ENCODE measurements around the gene DLGAP4. TPM values are rescaled to one million over a fixed set of nuclear protein-coding genes. Genes with fewer than 3 reads are reported as not detected.

DLGAP4 gene
- total and polyA plus RNA-seq, 10 of the 15 experiments (the other 5 are each of a cell fraction or from before 2014, with no cell fraction given) = 0.42 to 43.3 (median 19.0) TPM

- ChIA-PET POLR2A (no interaction called here), RAD21 (ENCODE audit: unreplicated experiment) (no interaction called here), SMC1A (ENCODE audit: uncharacterized antibody, unreplicated experiment) (no interaction called here), CTCF (interaction anchor here (1.2 kb wide), 1 partner anchor 22 kb away, joined by 3 read pairs; no protein-coding TSS in a partner anchor)
- H3K9ac ChIP-seq (ENCODE audit: control insufficient read depth, insufficient read depth, low read length) = no peak overlapping the region
- H3K36me3 ChIP-seq (ENCODE audit: control insufficient read depth in 2 of 2, insufficient read depth in 2 of 2, low read length in 1 of 2) = no peaks in the 10 kb centered on the region
- no peak overlapping the region for H3K4me3 ChIP-seq
- ATAC-seq (no peak), FAIRE-seq (no peak), DNase-seq (ENCODE audit: low read depth, low spot score) (no peak)
- no peaks in the 10 kb centered on the region for H3K9me3 ChIP-seq (replicated peaks; ENCODE audit: control insufficient read depth, insufficient read depth, low read length)
- no peak overlapping the region for H2AFZ ChIP-seq (ENCODE audit: control insufficient read depth, low read depth, low read length)
- intact Hi-C loops (cut with micrococcal nuclease; ENCODE audit: unreplicated experiment) (no loop called here), in situ Hi-C loops (cut with MboI) (no loop called here)
- BruUV-seq (replicated peaks) = no TSS peak
- H3K4me2 ChIP-seq (ENCODE audit: control insufficient read depth, insufficient read depth) = no peak overlapping the region
- no peaks in the 10 kb centered on the region; the same call in 1 of the 2 replicates for H3K4me1 ChIP-seq (ENCODE audit: control insufficient read depth, insufficient read depth, low read length)
- no peak overlapping the region for H3K27ac ChIP-seq (ENCODE audit: control insufficient read depth, insufficient read depth)
- no peaks in the 10 kb centered on the region for H3K79me2 ChIP-seq (ENCODE audit: control insufficient read depth, insufficient read depth, low read length)
- H3K27me3 ChIP-seq (replicated peaks in 1 of 2; ENCODE audit: control insufficient read depth in 2 of 2, insufficient read depth in 2 of 2, low read length in 1 of 2) = no peaks in the 10 kb centered on the region
- H4K20me1 ChIP-seq (ENCODE audit: control insufficient read depth, insufficient read depth) = no peaks in the 10 kb centered on the region
- TF ChIP-seq SMAD1 (IDR thresholded peaks at IDR 0.05; ENCODE audit: low read depth, partially characterized antibody) (no peak), BCL11A (IDR thresholded peaks at IDR 0.05; ENCODE audit: low read depth, low read length) (no peak), ZZZ3 (IDR thresholded peaks at IDR 0.05; ENCODE audit: control insufficient read depth, insufficient read length, low read depth) (no peak), RFX5 (IDR thresholded peaks at IDR 0.05; ENCODE audit: low read depth, low read length) (no peak), NR2C1 (IDR thresholded peaks at IDR 0.05) (no peak), SP1 (IDR thresholded peaks at IDR 0.05; ENCODE audit: low read depth, low read length) (no peak), FOXM1 (IDR thresholded peaks at IDR 0.05; ENCODE audit: low read depth, low read length) (no peak)
- WGBS (ENCODE audit: insufficient coverage, insufficient replicate concordance, low lambda C conversion rate, missing lambda C conversion rate) = 53% methylated on average over 19 of the region's 23 CpGs
These were observed 242.8 kb downstream of the DLGAP4 start for GRCh38 chr20:36548704-36549627.

GRCh38 chr20:36549628-36549941 lies 243.4 kb downstream of the DLGAP4 start:
- FAIRE-seq = no peak
- H3K9me3 ChIP-seq (replicated peaks; ENCODE audit: control insufficient read depth, insufficient read depth, low read length) = no peaks in the 10 kb centered on the region
- BruUV-seq (replicated peaks) = no TSS peak
- ChIA-PET POLR2A (no interaction called here), RAD21 (ENCODE audit: unreplicated experiment) (no interaction called here), SMC1A (ENCODE audit: uncharacterized antibody, unreplicated experiment) (no interaction called here), CTCF (no interaction called here)
- H4K20me1 ChIP-seq (ENCODE audit: control insufficient read depth, insufficient read depth) = no peaks in the 10 kb centered on the region
- H3K4me2 ChIP-seq (ENCODE audit: control insufficient read depth, insufficient read depth) = no peak overlapping the region
- DNase-seq (ENCODE audit: low read depth, low spot score) = no peak
- in situ Hi-C loops (cut with MboI) (no loop called here), intact Hi-C loops (cut with micrococcal nuclease; ENCODE audit: unreplicated experiment) (no loop called here)
- no peak for ATAC-seq
- no peak overlapping the region for H2AFZ ChIP-seq (ENCODE audit: control insufficient read depth, low read depth, low read length)
- no peak overlapping the region for H3K27ac ChIP-seq (ENCODE audit: control insufficient read depth, insufficient read depth)
- no peak overlapping the region for H3K9ac ChIP-seq (ENCODE audit: control insufficient read depth, insufficient read depth, low read length)
- no peak overlapping the region for H3K4me3 ChIP-seq
- no peaks in the 10 kb centered on the region for H3K79me2 ChIP-seq (ENCODE audit: control insufficient read depth, insufficient read depth, low read length)
- WGBS (ENCODE audit: insufficient coverage, insufficient replicate concordance, low lambda C conversion rate, missing lambda C conversion rate) = 80% methylated on average over 9 of the region's 9 CpGs
- no peaks in the 10 kb centered on the region; the same call in 1 of the 2 replicates for H3K4me1 ChIP-seq (ENCODE audit: control insufficient read depth, insufficient read depth, low read length)
- H3K36me3 ChIP-seq (ENCODE audit: control insufficient read depth in 2 of 2, insufficient read depth in 2 of 2, low read length in 1 of 2) = no peaks in the 10 kb centered on the region
- no peaks in the 10 kb centered on the region for H3K27me3 ChIP-seq (replicated peaks in 1 of 2; ENCODE audit: control insufficient read depth in 2 of 2, insufficient read depth in 2 of 2, low read length in 1 of 2)
- no peak for TF ChIP-seq NKRF (conservative IDR thresholded peaks at IDR 0.05)
- no peak for TF ChIP-seq TCF7 (IDR thresholded peaks at IDR 0.05; ENCODE audit: borderline replicate concordance)
- TF ChIP-seq, protein P1, sequence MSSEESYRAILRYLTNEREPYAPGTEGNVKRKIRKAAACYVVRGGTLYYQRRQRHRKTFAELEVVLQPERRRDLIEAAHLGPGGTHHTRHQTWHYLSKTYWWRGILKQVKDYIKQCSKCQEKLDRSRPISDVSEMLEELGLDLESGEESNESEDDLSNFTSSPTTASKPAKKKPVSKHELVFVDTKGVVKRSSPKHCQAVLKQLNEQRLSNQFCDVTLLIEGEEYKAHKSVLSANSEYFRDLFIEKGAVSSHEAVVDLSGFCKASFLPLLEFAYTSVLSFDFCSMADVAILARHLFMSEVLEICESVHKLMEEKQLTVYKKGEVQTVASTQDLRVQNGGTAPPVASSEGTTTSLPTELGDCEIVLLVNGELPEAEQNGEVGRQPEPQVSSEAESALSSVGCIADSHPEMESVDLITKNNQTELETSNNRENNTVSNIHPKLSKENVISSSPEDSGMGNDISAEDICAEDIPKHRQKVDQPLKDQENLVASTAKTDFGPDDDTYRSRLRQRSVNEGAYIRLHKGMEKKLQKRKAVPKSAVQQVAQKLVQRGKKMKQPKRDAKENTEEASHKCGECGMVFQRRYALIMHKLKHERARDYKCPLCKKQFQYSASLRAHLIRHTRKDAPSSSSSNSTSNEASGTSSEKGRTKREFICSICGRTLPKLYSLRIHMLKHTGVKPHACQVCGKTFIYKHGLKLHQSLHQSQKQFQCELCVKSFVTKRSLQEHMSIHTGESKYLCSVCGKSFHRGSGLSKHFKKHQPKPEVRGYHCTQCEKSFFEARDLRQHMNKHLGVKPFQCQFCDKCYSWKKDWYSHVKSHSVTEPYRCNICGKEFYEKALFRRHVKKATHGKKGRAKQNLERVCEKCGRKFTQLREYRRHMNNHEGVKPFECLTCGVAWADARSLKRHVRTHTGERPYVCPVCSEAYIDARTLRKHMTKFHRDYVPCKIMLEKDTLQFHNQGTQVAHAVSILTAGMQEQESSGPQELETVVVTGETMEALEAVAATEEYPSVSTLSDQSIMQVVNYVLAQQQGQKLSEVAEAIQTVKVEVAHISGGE (CRISPR knock-in tag; IDR thresholded peaks at IDR 0.05) = no peak
- no peak for TF ChIP-seq SUPT20H (IDR thresholded peaks at IDR 0.05; ENCODE audit: borderline replicate concordance, control insufficient read depth, low read depth, low read length)

Data from GM12878 (cell line).